Measurements from ENCODE around the gene CPSF7. TPM values are rescaled to one million over a fixed set of nuclear protein-coding genes. Genes with fewer than 3 reads are reported as not detected.
A peak's percentile ranks its signal among the peaks of the same experiment; 100 is the strongest.
"Not testable (repeated sequence)": the region's sequence is repeated elsewhere in the genome, so short reads cannot be mapped to it uniquely, and the experiment has no call there.

CPSF7 gene
- total RNA-seq, 1 experiment from 2014 or later = 51.2 TPM

- no peak for DNase-seq (ENCODE audit: low spot score)
Observed at GRCh38 chr11:61442616-61443015, 12.8 kb upstream of the CPSF7 start.

DNA sequence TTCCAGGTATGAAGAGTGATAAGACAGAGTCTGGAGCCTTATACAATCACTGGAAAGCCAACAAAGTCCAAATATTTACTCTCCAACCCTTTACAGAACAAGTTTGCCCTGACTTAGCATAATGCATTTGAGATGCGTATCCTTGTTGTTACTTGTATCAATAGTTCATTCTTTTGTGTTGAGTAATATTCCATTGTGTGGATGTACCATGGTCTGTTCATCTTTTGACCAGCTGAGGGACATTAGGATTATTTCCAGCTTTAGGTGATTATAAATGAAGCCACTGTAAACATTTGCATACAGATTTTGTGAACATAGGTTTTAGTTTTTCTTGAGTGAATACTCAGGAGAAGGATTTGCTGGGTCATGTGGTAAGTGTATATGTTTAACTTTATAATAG lies 9.8 kb upstream of the CPSF7 start:
- DNase-seq (ENCODE audit: low spot score) = no peak

- DNase-seq (ENCODE audit: low spot score) = no peak
Observed at GRCh38 chr11:61437496-61437895, 7.7 kb upstream of the CPSF7 start.

DNA sequence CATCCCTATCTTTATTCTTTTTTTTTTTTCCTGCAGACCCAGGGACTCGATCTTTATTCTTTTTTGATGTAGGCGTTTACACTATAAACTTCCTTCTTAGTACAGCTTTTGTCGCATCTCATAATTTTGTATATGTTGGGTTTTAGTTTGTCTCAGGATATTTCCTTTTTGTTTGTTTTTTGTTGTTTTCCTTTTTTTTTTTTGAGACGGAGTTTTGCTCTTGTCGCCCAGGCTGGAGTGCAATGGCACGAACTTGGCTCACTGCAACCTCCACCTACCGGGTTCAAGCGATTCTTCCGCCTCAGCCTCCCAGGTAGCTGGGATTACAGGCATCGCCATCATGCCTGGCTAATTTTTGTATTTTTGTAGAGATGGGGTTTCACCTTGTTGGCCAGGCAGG lies 1.1 kb upstream of the CPSF7 start:
- not testable (repeated sequence) for DNase-seq (ENCODE audit: low spot score)

- peak; percentile 67 for DNase-seq (ENCODE audit: low spot score)
Observed at GRCh38 chr11:61429346-61429690, 457 bp downstream of the CPSF7 start.

DNA sequence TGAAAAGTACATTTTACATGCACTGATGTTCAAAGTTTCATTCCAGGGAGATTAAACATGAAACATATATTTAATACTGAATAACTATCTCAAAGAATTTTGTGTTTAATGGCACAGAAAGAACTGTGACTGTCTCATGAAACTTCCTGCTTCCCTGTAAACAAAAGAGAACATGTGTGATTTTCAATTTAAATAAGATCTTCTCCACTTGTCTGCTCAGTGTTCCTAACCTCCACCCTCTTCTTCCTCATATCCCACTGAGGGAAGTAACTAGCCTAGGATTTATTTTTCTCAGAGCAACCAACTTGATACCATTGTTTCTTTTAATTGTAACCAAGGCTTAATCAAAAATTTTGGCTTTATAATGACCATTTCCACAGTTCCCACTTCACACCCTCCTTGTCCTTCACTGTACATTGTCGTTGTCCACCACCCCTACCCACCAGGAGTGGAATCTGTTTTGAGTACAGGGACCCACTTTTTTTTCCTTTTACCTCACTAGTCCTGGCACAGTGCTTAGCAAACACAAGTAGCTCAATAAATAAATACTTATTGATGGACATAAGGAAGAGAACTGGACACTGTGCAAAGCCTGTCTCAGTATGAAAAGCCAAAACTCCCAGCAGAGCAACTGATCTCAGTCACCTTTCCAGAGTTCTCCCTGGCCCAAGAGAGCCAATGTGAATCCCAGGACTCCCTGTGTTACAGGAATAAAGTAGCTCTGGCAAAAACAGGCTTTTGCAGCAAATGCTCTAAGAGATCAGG lies 4.2 kb downstream of the CPSF7 start:
- DNase-seq (ENCODE audit: low spot score) = no peak

GRCh38 chr11:61422226-61422625 lies 7.5 kb downstream of the CPSF7 start:
- DNase-seq (ENCODE audit: low spot score) = no peak

- no peak for DNase-seq (ENCODE audit: low spot score)
Observed at GRCh38 chr11:61418136-61418535, 11.6 kb downstream of the CPSF7 start.

GRCh38 chr11:61417670-61418069 lies 12.1 kb downstream of the CPSF7 start:
- DNase-seq (ENCODE audit: low spot score) = no peak

DNA sequence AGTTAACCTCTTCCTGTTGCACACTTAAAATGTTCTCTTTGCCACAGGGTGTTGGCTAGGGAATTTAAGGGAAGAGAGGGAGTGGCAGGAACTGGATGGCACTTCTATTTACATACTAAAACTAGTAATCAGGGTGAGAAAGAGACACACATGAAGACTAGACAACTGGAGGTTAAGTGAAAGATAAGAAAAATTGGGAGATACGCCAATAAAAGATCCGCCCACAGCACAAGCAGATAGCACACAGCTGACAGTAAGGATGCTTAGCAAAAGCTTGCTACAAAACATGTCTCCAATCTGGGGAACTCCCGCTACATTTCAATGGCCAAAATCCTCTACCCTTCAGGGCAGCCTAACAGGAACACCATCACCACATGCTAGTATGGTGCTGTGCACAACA lies 12.8 kb downstream of the CPSF7 start:
- no peak for DNase-seq (ENCODE audit: low spot score)

GRCh38 chr11:61415381-61415780 lies 14.4 kb downstream of the CPSF7 start:
- no peak for DNase-seq (ENCODE audit: low spot score)

GRCh38 chr11:61414547-61414946 lies 15.2 kb downstream of the CPSF7 start:
- no peak for DNase-seq (ENCODE audit: low spot score)

- no peak for DNase-seq (ENCODE audit: low spot score)
Observed at GRCh38 chr11:61413496-61413895, 16.3 kb downstream of the CPSF7 start.

GRCh38 chr11:61411589-61411988 lies 18.2 kb downstream of the CPSF7 start:
- no peak for DNase-seq (ENCODE audit: low spot score)

DNA sequence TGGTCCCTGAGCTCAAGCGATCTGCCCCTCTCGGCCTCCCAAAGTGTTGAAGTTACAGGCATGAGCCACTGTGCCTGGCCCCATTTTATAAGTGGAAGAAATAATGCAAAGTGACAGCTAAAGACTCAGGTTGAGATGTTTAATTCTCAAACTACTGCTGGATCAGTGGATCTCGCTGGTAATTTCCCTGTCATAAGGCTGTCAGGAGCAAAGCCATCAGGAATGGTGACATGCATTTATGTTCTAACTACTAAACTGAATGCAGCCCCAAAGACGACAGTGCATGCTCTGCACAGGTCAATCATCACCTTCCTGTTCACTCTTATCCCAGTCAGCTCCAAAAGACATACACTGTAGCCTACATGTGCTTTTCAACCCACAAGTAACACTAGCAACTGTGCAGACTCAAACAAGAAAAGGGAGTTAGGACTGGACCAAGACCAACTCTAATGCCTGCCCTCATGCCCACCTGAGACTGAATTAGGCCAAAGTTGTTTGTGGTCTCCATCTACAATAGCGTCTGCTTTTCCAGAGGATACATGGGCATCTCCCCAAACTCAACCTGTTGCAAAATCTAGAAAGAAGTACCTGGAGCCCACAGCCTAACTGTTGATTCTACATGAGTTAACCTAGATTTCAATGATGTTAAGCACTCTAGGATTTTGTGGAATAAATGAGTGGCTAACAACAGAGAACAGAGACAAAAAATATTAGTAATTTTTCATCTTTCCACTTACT lies 22.6 kb downstream of the CPSF7 start:
- DNase-seq (ENCODE audit: low spot score) = no peak

DNA sequence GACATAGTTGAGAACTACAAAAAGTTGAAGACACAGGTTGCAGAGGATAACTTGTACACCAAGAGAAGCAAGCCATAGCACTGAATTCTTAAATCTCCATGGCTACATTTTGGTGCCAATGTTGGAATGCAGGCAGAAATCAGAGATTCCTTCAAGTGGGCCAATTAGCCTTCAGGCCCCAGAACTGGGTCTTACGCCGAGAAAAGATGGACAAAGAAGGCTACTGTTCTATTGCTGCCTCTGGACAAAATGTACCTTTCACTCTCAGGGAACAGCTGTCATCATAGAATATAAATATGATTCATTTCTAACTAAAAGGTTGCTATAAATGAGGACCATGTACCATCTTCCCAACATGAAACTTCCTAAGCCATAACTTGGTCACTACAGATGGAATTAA lies 23.7 kb downstream of the CPSF7 start:
- no peak for DNase-seq (ENCODE audit: low spot score)

DNA sequence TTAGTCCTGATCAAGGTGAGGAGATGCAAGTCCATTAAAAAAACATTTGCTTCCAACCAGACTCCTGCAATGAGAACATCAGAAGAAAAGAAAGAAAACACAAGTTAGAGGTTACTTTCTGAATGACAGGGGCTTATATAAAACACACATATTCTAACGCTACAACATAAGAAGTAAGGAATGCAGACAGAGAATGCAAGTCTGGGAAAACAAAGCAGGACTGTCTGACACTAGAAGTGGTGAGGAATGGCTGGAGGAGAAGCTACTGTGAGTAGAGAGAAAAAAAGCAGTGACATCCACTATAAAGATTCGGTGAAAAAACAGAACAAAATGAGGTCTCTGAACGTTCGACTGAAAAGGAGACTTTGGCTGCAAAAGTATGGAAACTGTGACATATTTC lies 25.1 kb downstream of the CPSF7 start:
- no peak for DNase-seq (ENCODE audit: low spot score)

GRCh38 chr11:61404103-61404502 lies 25.7 kb downstream of the CPSF7 start:
- no peak for DNase-seq (ENCODE audit: low spot score)

- DNase-seq (ENCODE audit: low spot score) = no peak
Observed at GRCh38 chr11:61403658-61404057, 26.1 kb downstream of the CPSF7 start.

- DNase-seq (ENCODE audit: low spot score) = peak; percentile 7
Observed at GRCh38 chr11:61401573-61401972, 28.2 kb downstream of the CPSF7 start.

DNA sequence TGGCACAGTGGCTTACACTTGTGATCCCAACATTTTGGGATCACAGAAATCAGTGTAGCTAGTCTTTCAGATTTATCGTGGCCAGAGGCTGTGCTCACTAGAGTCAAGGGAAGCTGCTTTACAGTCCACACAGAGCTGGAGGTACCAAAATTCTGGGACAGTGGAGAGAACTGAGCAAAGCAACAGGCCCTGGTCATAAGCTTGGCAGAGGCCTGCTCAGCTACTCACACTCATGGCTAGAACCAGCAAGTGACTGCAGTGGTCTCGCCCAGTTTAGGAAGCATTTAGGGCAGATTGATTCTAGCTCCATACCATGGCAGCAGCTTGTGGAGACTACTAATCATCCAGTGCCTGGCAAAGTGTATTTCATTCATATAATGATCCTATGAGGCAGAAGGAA lies 28.6 kb downstream of the CPSF7 start:
- DNase-seq (ENCODE audit: low spot score) = no peak

DNA sequence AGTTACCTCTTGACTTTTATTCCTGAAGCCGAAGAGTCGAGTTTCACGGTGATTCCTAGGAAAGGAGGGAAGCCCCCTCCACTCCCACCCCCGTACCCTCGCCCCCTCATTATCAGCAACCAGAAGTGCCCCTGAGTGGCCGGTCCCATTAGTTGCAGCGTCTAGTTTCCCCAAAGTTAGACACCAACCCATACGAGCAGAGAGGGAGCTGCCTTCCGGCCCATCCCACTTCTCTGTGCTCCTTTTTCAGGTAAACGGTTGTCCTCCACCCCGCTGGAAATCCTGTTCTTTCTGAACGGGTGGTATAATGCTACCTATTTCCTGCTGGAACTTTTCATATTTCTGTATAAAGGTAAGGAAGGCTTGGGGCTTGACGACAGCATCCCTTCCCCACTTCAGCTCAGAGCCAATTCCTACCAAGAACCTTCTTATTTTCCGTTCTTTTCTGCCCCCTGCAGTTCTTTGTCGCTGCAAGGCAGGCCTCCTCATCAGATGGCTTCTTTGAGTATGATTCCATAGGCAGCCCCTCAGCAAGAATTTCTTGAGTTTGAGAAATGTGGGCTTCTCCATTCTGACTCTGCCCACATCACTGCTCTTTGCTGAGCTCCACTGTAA lies 36.7 kb downstream of the CPSF7 start:
- DNase-seq (ENCODE audit: low spot score) = peak; percentile 46

GRCh38 chr11:61390161-61390560 lies 39.6 kb downstream of the CPSF7 start:
- DNase-seq (ENCODE audit: low spot score) = no peak

All from HT-29 (cell line).